HepG2 (cell line): ENCODE results near the gene CHP1. TPM values are rescaled to one million over a fixed set of nuclear protein-coding genes. Genes with fewer than 3 reads are reported as not detected.

Experiments used
- ATAC-seq: fragments of 200-7000 bp; cut with Tn5 transposase; 3 replicates; pipeline ENCODE4 v1.9.1; 2020; ENCODE audit warnings: mild to moderate bottlenecking, moderate library complexity
- Bru-seq: library from RNA; stranded (reverse); fragments of 400-500 nt; gene quantifications from one replicate; lab custom pipeline; 2021; lab: Mats Ljungman, UMichigan
- BruChase-seq, 2 experiments: library from RNA; stranded (reverse); fragments of 400-500 nt; gene quantifications; one replicate each; lab custom pipeline; 2021; lab: Mats Ljungman, UMichigan
- BruUV-seq: library from RNA; stranded (reverse); fragments of 400-500 nt; replicated peaks from 2 replicates; lab custom pipeline; 2021; lab: Mats Ljungman, UMichigan
- CTCF ChIA-PET: fragments of 300-600 bp; formaldehyde crosslinking; extraction: SDS; loops from one replicate; lab custom pipeline; 2021; ENCODE audit warnings: low total read pairs, inconsistent platforms, low intra/inter-chr PET ratio; lab: Yijun Ruan, JAX
- POLR2A ChIA-PET: fragments of 350-600 bp; sonication (Branson Sonifier 250); formaldehyde crosslinking; loops from one replicate; lab custom pipeline; 2020; ENCODE audit warnings: antibody characterized with exemption, inconsistent platforms; lab: Yijun Ruan, JAX
- DNase-seq: peaks from one replicate; pipeline ENCODE4 v3.0.0-alpha.2; 2015; ENCODE audit warnings: low spot score
- FAIRE-seq: peaks from 3 replicates; lab custom pipeline; 2011; peaks lifted over from hg19 to GRCh38; lab: Jason Lieb, UNC
- H2AFZ ChIP-seq: one replicate; pipeline ENCODE4 v1.6.1; 2011; ENCODE audit warnings: low read length, inconsistent platforms
- H3K27ac ChIP-seq: fragments of 300-600 bp; 3 replicates; pipeline ENCODE4 v1.8.0; 2011; ENCODE audit warnings: mixed run types, mild to moderate bottlenecking, mixed read lengths, low read length, inconsistent platforms; ENCODE audit not compliant: insufficient read depth; ENCODE audit errors: extremely low read length
- H3K27me3 ChIP-seq, 2 experiments: fragments of 200-600 bp in 1 of 2; 2 replicates in 1 of 2; 3 replicates in 1 of 2; pipeline versions ENCODE4 v1.6.0 to v1.8.0; 2011; ENCODE audit warnings: low read length in 2 of 2, mild to moderate bottlenecking in 2 of 2, moderate library complexity in 2 of 2, inconsistent platforms in 1 of 2; ENCODE audit not compliant: insufficient read depth in 2 of 2, control insufficient read depth in 1 of 2
- H3K36me3 ChIP-seq, 2 experiments: fragments of 200-600 bp in 1 of 2; replicated peaks in 1 of 2; 2 replicates in 1 of 2; 3 replicates in 1 of 2; pipeline versions ENCODE4 v1.5.1 to v1.8.0; 2011; ENCODE audit warnings: low read length in 2 of 2, inconsistent platforms in 1 of 2; ENCODE audit not compliant: insufficient read depth in 2 of 2, control insufficient read depth in 1 of 2
- H3K4me1 ChIP-seq: 2 replicates; pipeline ENCODE4 v1.5.1; 2012; ENCODE audit warnings: low read length, inconsistent platforms; ENCODE audit not compliant: insufficient read depth
- H3K4me2 ChIP-seq: 2 replicates; pipeline ENCODE4 v1.6.0; 2011; ENCODE audit warnings: low read depth, low read length, inconsistent platforms
- H3K4me3 ChIP-seq, 3 experiments: fragments of 200-600 bp in 1 of 3; sonication (generic), shearing (Covaris generic) in 1 of 3; replicated peaks in 1 of 3; 2 replicates each; pipeline ENCODE4 v1.5.1; 2011 to 2016; ENCODE audit warnings: low read length in 3 of 3, inconsistent platforms in 2 of 3, low read depth in 2 of 3, mild to moderate bottlenecking in 2 of 3, control low read depth in 1 of 3, mixed read lengths in 1 of 3; ENCODE audit not compliant: insufficient read depth in 1 of 3
- H3K79me2 ChIP-seq: one replicate; pipeline ENCODE4 v1.6.1; 2011; ENCODE audit warnings: low read length, inconsistent platforms; ENCODE audit not compliant: insufficient read depth
- H3K9ac ChIP-seq: 2 replicates; pipeline ENCODE4 v1.6.0; 2011; ENCODE audit warnings: mild to moderate bottlenecking, low read depth, low read length, inconsistent platforms; ENCODE audit not compliant: insufficient read depth
- H3K9me3 ChIP-seq: 2 replicates; pipeline ENCODE4 v1.5.1; 2012; ENCODE audit warnings: mild to moderate bottlenecking, low read length
- H4K20me1 ChIP-seq: 2 replicates; pipeline ENCODE4 v1.6.0; 2011; ENCODE audit warnings: inconsistent platforms, mild to moderate bottlenecking, low read length, moderate library complexity; ENCODE audit not compliant: insufficient read depth
- ARID2 ChIP-seq: sonication (generic); formaldehyde crosslinking; IDR thresholded peaks from 2 replicates; pipeline ENCODE4 v1.8.1; 2022; ENCODE audit warnings: mild to moderate bottlenecking, missing genetic modification reagents, borderline replicate concordance
- KDM1A ChIP-seq: IDR thresholded peaks from 2 replicates; pipeline ENCODE4 v1.6.1; 2016; ENCODE audit warnings: missing compliant biosample characterization
- MAX ChIP-seq: IDR thresholded peaks from 2 replicates; pipeline ENCODE4 v1.6.1; 2012; ENCODE audit warnings: inconsistent platforms
- MAZ ChIP-seq, 2 experiments: sonication (generic) in 1 of 2; formaldehyde crosslinking in 1 of 2; IDR thresholded peaks; 2 replicates each; pipeline versions ENCODE4 v1.5.0 to v1.6.1; 2012 to 2020; ENCODE audit warnings: low read depth in 2 of 2, mild to moderate bottlenecking in 2 of 2, borderline replicate concordance in 1 of 2, improper control_type of control experiment in 1 of 2, low read length in 1 of 2, missing genetic modification reagents in 1 of 2, moderate library complexity in 1 of 2
- NCOA1 ChIP-seq: sonication (generic); formaldehyde crosslinking; IDR thresholded peaks from 2 replicates; pipeline ENCODE4 v1.9.0; 2021; ENCODE audit warnings: missing genetic modification reagents
- REXO4 ChIP-seq: sonication (generic); formaldehyde crosslinking; IDR thresholded peaks from 2 replicates; pipeline ENCODE4 v1.8.0; 2022; ENCODE audit warnings: missing genetic modification reagents, mild to moderate bottlenecking, borderline replicate concordance
- SNAPC5 ChIP-seq: sonication (generic); formaldehyde crosslinking; IDR thresholded peaks from 2 replicates; pipeline ENCODE4 v1.8.1; 2023; ENCODE audit warnings: mild to moderate bottlenecking, missing genetic modification reagents, borderline replicate concordance
- TAF1 ChIP-seq: sonication (generic); formaldehyde crosslinking; IDR thresholded peaks from 2 replicates; pipeline ENCODE4 v1.4.0; 2020; ENCODE audit warnings: missing genetic modification reagents
- ZNF432 ChIP-seq: sonication (generic); formaldehyde crosslinking; IDR thresholded peaks from 2 replicates; pipeline ENCODE4 v1.5.0; 2020; ENCODE audit warnings: missing genetic modification reagents, mild to moderate bottlenecking, borderline replicate concordance
- ZNF513 ChIP-seq: sonication (generic); formaldehyde crosslinking; conservative IDR thresholded peaks from 2 replicates; pipeline ENCODE4 v1.5.0; 2020; ENCODE audit warnings: missing genetic modification reagents
- ZNF567 ChIP-seq: sonication (generic); formaldehyde crosslinking; IDR thresholded peaks from 2 replicates; pipeline ENCODE4 v1.8.1; 2023; ENCODE audit warnings: mild to moderate bottlenecking, missing genetic modification reagents, borderline replicate concordance
- ZNF570 ChIP-seq: sonication (generic); formaldehyde crosslinking; IDR thresholded peaks from 2 replicates; pipeline ENCODE4 v1.4.0; 2020; ENCODE audit warnings: mild to moderate bottlenecking, missing genetic modification reagents, borderline replicate concordance
- ZNF781 ChIP-seq: sonication (generic); formaldehyde crosslinking; IDR thresholded peaks from 2 replicates; pipeline ENCODE4 v1.5.1; 2020; ENCODE audit warnings: borderline replicate concordance, mild to moderate bottlenecking, missing genetic modification reagents; ENCODE audit errors: not compliant biosample characterization
- ZNF879 ChIP-seq: sonication (generic); formaldehyde crosslinking; IDR thresholded peaks from 2 replicates; pipeline ENCODE4 v1.8.1; 2023; ENCODE audit warnings: missing genetic modification reagents
- WGBS: methylation state at CpG from one replicate; pipeline ENCODE4 v1.1.6; 2017; ENCODE audit warnings: low lambda C conversion rate; 5-methylcytosine and 5-hydroxymethylcytosine counted together
- in situ Hi-C: cut with HindIII; loops from 2 replicates; pipeline ENCODE4 v1.10.0; 2017; ENCODE audit warnings: low pct_unique_long_range_greater_than_20kb; ENCODE audit not compliant: extremely low pct_ligation_motif_present
- intact Hi-C: fragments of 100-400 bp; cut with micrococcal nuclease; formaldehyde crosslinking; loops from one replicate; pipeline ENCODE4 v1.10.0; 2022; ENCODE audit not compliant: unreplicated experiment
- long read RNA-seq, 2 experiments: library from RNA in 1 of 2; library from polyadenylated mRNA in 1 of 2; stranded (forward) in 1 of 2; unstranded in 1 of 2; transcript quantifications; one replicate each; pipeline ENCODE4 v2.0.0, GENCODE V29; 2019 to 2022
- polyA minus RNA-seq, 3 experiments: library from RNA; depleted of rRNA, polyadenylated mRNA; stranded (reverse); fragments of >200 nt; gene quantifications; 2 replicates each; pipeline ENCODE4 v1.2.3, GENCODE V29; 2011; ENCODE audit warnings: low replicate concordance in 1 of 3
- polyA plus RNA-seq, 8 experiments: library from polyadenylated mRNA; depleted of rRNA in 3 of 8; stranded (reverse) in 7 of 8; unstranded in 1 of 8; fragments of >200 nt; fragmentation: Illumina TruSeq in 4 of 8; extraction: Trizol in 4 of 8; gene quantifications; 2 replicates each; pipeline versions ENCODE4 v1.2.1 to v1.2.3, GENCODE V29; 2011 to 2016; ENCODE audit warnings: low read depth in 4 of 8, missing spikeins in 1 of 8, mixed read lengths in 1 of 8; ENCODE audit not compliant: insufficient read depth in 1 of 8
- total RNA-seq, 5 experiments: library from RNA; depleted of rRNA; stranded (reverse); fragments of >200 nt; fragmentation: Illumina TruSeq; extraction: Trizol; gene quantifications; 2 replicates each; pipeline ENCODE4 v1.2.3, GENCODE V29; 2016; ENCODE audit warnings: low read depth in 1 of 5

The CHP1 gene
- total RNA-seq (2016; rRNA removed; fragmentation: Illumina TruSeq; extraction: Trizol) (76.4 and 111 TPM in 2 replicates), polyA plus RNA-seq (2011; rRNA removed) (43.4 and 49.6 TPM in 2 replicates), polyA minus RNA-seq (2011; rRNA and poly(A)+ RNA removed; ENCODE audit: low replicate concordance) (53.5 and 120 TPM in 2 replicates), Bru-seq, nascent RNA (percentile 70 among the genes with signal in this experiment), BruChase-seq, experiment 1, labeled RNA remaining after a 6-hour chase (percentile 83 among the genes with signal in this experiment), BruChase-seq, experiment 2, labeled RNA remaining after a 2-hour chase (percentile 73 among the genes with signal in this experiment)
- total RNA-seq (2016; cell fraction: cytosol; rRNA removed; fragmentation: Illumina TruSeq; extraction: Trizol; ENCODE audit: low read depth) = 15.1 and 16.0 TPM in 2 replicates
- 75.0 and 101 TPM in 2 replicates for total RNA-seq (2016; cell fraction: insoluble cytoplasmic fraction; rRNA removed; fragmentation: Illumina TruSeq; extraction: Trizol)
- total RNA-seq (2016; cell fraction: membrane; rRNA removed; fragmentation: Illumina TruSeq; extraction: Trizol) = 70.4 and 71.1 TPM in 2 replicates
- 31.5 and 40.8 TPM in 2 replicates for total RNA-seq (2016; cell fraction: nucleus; rRNA removed; fragmentation: Illumina TruSeq; extraction: Trizol)
- polyA plus RNA-seq (2011; cell fraction: cytosol; rRNA removed) = 28.8 and 41.5 TPM in 2 replicates
- polyA plus RNA-seq (2011; cell fraction: nucleus; rRNA removed) = 7.9 and 12.2 TPM in 2 replicates
- 36.9 and 37.1 TPM in 2 replicates for polyA plus RNA-seq (2012)
- 12.6 and 13.2 TPM in 2 replicates for polyA plus RNA-seq (2016; cell fraction: cytosol; fragmentation: Illumina TruSeq; extraction: Trizol; ENCODE audit: low read depth)
- polyA plus RNA-seq (2016; cell fraction: insoluble cytoplasmic fraction; fragmentation: Illumina TruSeq; extraction: Trizol; ENCODE audit: low read depth) = 98.0 and 106 TPM in 2 replicates
- 44.2 and 48.2 TPM in 2 replicates for polyA plus RNA-seq (2016; cell fraction: membrane; fragmentation: Illumina TruSeq; extraction: Trizol; ENCODE audit: low read depth)
- 52.2 and 55.5 TPM in 2 replicates for polyA plus RNA-seq (2016; cell fraction: nucleus; fragmentation: Illumina TruSeq; extraction: Trizol; ENCODE audit: insufficient read depth, low read depth)
- 49.6 and 77.6 TPM in 2 replicates for polyA minus RNA-seq (2011; cell fraction: cytosol; rRNA and poly(A)+ RNA removed)
- polyA minus RNA-seq (2011; cell fraction: nucleus; rRNA and poly(A)+ RNA removed) = 13.8 and 19.5 TPM in 2 replicates
- long read RNA-seq, experiment 1, transcript CHP1-201 (7 exons, 3,329 nt) = major isoform, 11 of 237 reads
- long read RNA-seq, experiment 1, partial matches to known transcripts = 5 of 237 reads
- long read RNA-seq, experiment 1, other reads (novel, unspliced or antisense) = 221 of 237 reads
- long read RNA-seq, experiment 2, transcript CHP1-201 (7 exons, 3,329 nt) = major isoform, 19 of 118 reads
- long read RNA-seq, experiment 2, partial matches to known transcripts = 0 of 118 reads
- long read RNA-seq, experiment 2, other reads (novel, unspliced or antisense) = 99 of 118 reads

- peak within 1 kb of the TSS; percentile 85 to 91 (median 89) for H3K4me3 ChIP-seq
- BruUV-seq = no TSS peak
- ChIA-PET CTCF (interaction anchor here (0.9 kb wide), 1 partner anchor 101 kb away, joined by 3 read pairs; the partner anchor contains the start of genes NUSAP1 and OIP5), POLR2A (interaction anchor here (0.6 to 1.9 kb wide), 12 partner anchors 10 to 114 kb away, joined by 3 to 26 read pairs (median 6); partner anchors contain the start of genes INO80, NUSAP1 and OIP5)
- in situ Hi-C loops (no loop called here), intact Hi-C loops (loop anchor here (5.0 kb wide), 2 partner anchors 51 to 101 kb away; partner anchors contain the start of genes NUSAP1 and OIP5)
- H3K36me3 ChIP-seq = no peaks in the 10 kb centered on the region
- ATAC-seq = peak; percentile 98
- under 1% methylated on average over 48 of the region's 72 CpGs for WGBS
- peak within 1 kb of the TSS; percentile 89 for H3K27ac ChIP-seq
- peak within 1 kb of the TSS; percentile 86 for H3K4me2 ChIP-seq
- H4K20me1 ChIP-seq = no peaks in the 10 kb centered on the region
- no peaks in the 10 kb centered on the region for H3K9me3 ChIP-seq
- H3K4me1 ChIP-seq = peaks cover 31% of the 10 kb centered on the region
- peak; percentile 94 for DNase-seq
- peak within 1 kb of the TSS; percentile 91 for H2AFZ ChIP-seq
- H3K79me2 ChIP-seq = peaks cover 42% of the 10 kb centered on the region
- peak; percentile 94 for FAIRE-seq
- no peaks in the 10 kb centered on the region for H3K27me3 ChIP-seq
- peak within 1 kb of the TSS; percentile 91 for H3K9ac ChIP-seq
- TF ChIP-seq ZNF432 (no peak), MAX (peak; percentile 98), ZNF781 (CRISPR knock-in tag) (peak; percentile 71), SNAPC5 (0 out of 2 replicates have a peak, but pooled peaks have one; percentile 25), TAF1 (peak; percentile 90), ZNF570 (peak; percentile 87), REXO4 (CRISPR knock-in tag) (0 out of 2 replicates have a peak, but pooled peaks have one; percentile 79), MAZ (IDR thresholded peaks at IDR 0.05; ENCODE audit: borderline replicate concordance, low read depth, low read length) (peak; percentile 62; the same call in 1 of the 2 replicates), MAZ (CRISPR knock-in tag; IDR thresholded peaks at IDR 0.05; ENCODE audit: low read depth) (peak; percentile 80), ARID2 (CRISPR knock-in tag) (peak; percentile 96), ZNF879 (CRISPR knock-in tag) (peak; percentile 69; the same call in 1 of the 2 replicates), ZNF513 (CRISPR knock-in tag) (no peak), NCOA1 (CRISPR knock-in tag) (peak; percentile 90), ZNF567 (CRISPR knock-in tag) (peak; percentile 91; the same call in 1 of the 2 replicates), KDM1A (CRISPR knock-in tag) (peak; percentile 75; the same call in 1 of the 2 replicates)
Observed at GRCh38 chr15:41230650-41231421, at the start of gene CHP1, which contains the start of gene EXD1. Gene CHP1 (plus strand): TSS chr15:41231268. CDS start chr15:41231383, 115 bp downstream. Gene EXD1 (minus strand): TSS chr15:41230757. CDS start chr15:41226575, 4,182 bp downstream.
